CD4-positive, alpha-beta memory T cell (primary cell): ENCODE data around the gene PLD6. TPM values are rescaled to one million over a fixed set of nuclear protein-coding genes. Genes with fewer than 3 reads are reported as not detected.

Experiments
- CTCF ChIA-PET: fragments of 350-600 bp; sonication (Branson Sonifier 250); formaldehyde crosslinking; loops from one replicate; lab custom pipeline; 2021; ENCODE audit warnings: inconsistent platforms; ENCODE audit not compliant: partially characterized antibody; lab: Charles Lee
- POLR2A ChIA-PET: fragments of 350-600 bp; sonication (Branson Sonifier 250); formaldehyde crosslinking; loops from one replicate; lab custom pipeline; 2021; ENCODE audit not compliant: partially characterized antibody; lab: Charles Lee
- DNase-seq, 5 donors: peaks; one replicate each; pipeline versions ENCODE4 v3.0.0 to v3.0.0-alpha.2; 2020 to 2022; ENCODE audit warnings: mixed read lengths in 1 of 5
- H3K27ac ChIP-seq: one replicate; pipeline ENCODE4 v1.7.0; 2013; ENCODE audit warnings: low read depth, low read length
- H3K27me3 ChIP-seq: 2 replicates; pipeline ENCODE4 v1.7.0; 2013; ENCODE audit warnings: mild to moderate bottlenecking, low read length, moderate library complexity; ENCODE audit not compliant: insufficient read depth
- H3K36me3 ChIP-seq: 2 replicates; pipeline ENCODE4 v1.7.0; 2013; ENCODE audit warnings: mild to moderate bottlenecking, low read length, moderate library complexity; ENCODE audit not compliant: insufficient read depth
- H3K4me1 ChIP-seq: 2 replicates; pipeline ENCODE4 v1.7.0; 2013; ENCODE audit warnings: mild to moderate bottlenecking, low read length, moderate library complexity; ENCODE audit not compliant: insufficient read depth
- H3K4me3 ChIP-seq, 2 donors: one replicate each; pipeline ENCODE4 v1.7.0; 2013; ENCODE audit warnings: low read length in 2 of 2, mild to moderate bottlenecking in 1 of 2
- H3K9me3 ChIP-seq, 2 donors: one replicate each; pipeline ENCODE4 v1.7.0; 2013; ENCODE audit warnings: low read length in 2 of 2, control low read depth in 1 of 2; ENCODE audit not compliant: control insufficient read depth in 1 of 2
- H3K27ac Mint-ChIP-seq, 7 donors: one replicate each; pipeline ENCODE4 v1.8.0; 2020 to 2021; ENCODE audit warnings: mixed read lengths in 7 of 7, mild to moderate bottlenecking in 6 of 7, inconsistent platforms in 3 of 7, moderate library complexity in 3 of 7
- H3K27me3 Mint-ChIP-seq, 2 donors: one replicate each; pipeline ENCODE4 v1.8.0; 2020 to 2021; ENCODE audit warnings: mixed read lengths in 2 of 2
- H3K36me3 Mint-ChIP-seq, 2 donors: one replicate each; pipeline ENCODE4 v1.8.0; 2020 to 2021; ENCODE audit warnings: mixed read lengths in 2 of 2, inconsistent platforms in 1 of 2, mild to moderate bottlenecking in 1 of 2
- H3K4me1 Mint-ChIP-seq, 4 donors: one replicate each; pipeline ENCODE4 v1.8.0; 2020 to 2021; ENCODE audit warnings: mixed read lengths in 4 of 4, mild to moderate bottlenecking in 1 of 4
- H3K4me3 Mint-ChIP-seq, 8 donors: one replicate each; pipeline ENCODE4 v1.8.0; 2020 to 2021; ENCODE audit warnings: mixed read lengths in 8 of 8, mild to moderate bottlenecking in 7 of 8, moderate library complexity in 6 of 8, inconsistent platforms in 3 of 8
- H3K9me3 Mint-ChIP-seq, 8 donors: one replicate each; pipeline ENCODE4 v1.8.0; 2020 to 2021; ENCODE audit warnings: mixed read lengths in 8 of 8, mild to moderate bottlenecking in 5 of 8, inconsistent platforms in 3 of 8, moderate library complexity in 1 of 8
- intact Hi-C: fragments of 100-400 bp; cut with micrococcal nuclease; formaldehyde crosslinking; loops from one replicate; pipeline ENCODE4 v1.15.1; 2023
- polyA plus RNA-seq, 2 donors: library from polyadenylated mRNA; unstranded; fragments of 300-500 nt; fragmentation: Illumina TruSeq; gene quantifications; one replicate each; pipeline ENCODE4 v1.2.3, GENCODE V29; 2021
- total RNA-seq, 2 experiments: library from RNA; stranded (reverse); gene quantifications; one replicate each; pipeline ENCODE4 v1.2.3, GENCODE V29; 2021

PLD6 gene
- total and polyA plus RNA-seq, 4 experiments from 2014 or later: 12.8 to 26.6 (median 16.1) TPM

DNA sequence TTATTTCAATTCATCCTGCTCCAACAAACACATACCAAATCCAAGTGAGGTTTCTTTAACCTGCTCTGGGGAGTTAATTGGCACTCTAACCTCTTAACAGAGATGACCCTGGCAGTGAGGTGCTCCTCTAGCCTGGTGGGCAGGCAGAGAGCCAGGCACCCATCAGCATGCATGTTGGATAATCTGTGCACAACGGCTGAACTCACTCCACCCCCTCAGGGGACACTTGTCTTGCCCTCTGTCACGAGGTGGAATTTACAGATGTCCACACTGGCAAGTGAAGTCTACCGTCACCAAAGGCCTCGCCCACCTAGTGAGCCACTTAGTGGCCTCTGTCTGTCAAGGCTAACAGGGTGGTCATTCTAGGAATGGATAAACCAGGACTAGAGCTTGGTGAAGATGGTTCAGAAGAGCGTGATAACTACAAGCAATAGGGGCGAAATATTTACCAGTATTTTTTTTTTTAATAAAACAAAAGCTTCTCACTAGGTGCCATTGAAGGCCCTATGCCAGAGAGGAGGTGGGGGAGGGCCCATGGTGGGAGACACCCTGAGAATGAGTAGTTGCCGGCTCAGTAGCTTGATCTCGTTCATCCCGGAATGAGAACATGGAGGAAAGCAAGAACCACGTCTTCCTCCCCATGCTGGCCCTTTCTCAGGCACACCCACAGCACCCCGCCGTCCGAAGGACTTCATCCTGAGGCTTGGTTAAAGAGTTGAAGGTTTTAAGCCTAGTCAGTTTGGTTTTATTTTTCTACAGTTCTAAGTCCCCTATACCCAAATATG lies 25.2 kb downstream of the PLD6 start:
- Histone ChIP-seq H3K36me3 (peaks cover 7% of the 10 kb centered on the region), H3K27ac (peak overlapping the region; percentile 71), H3K27me3 (no peaks in the 10 kb centered on the region), H3K4me1 (peaks cover 100% of the 10 kb centered on the region), H3K9me3 (no peaks in the 10 kb centered on the region), H3K4me3 (no peak overlapping the region)
- H3K27ac Mint-ChIP-seq: peak overlapping the region; percentile 96 to 98 (median 97)
- no peak for DNase-seq
- POLR2A ChIA-PET: interaction anchor here (0.9 to 11.4 kb wide), 19 partner anchors 9 to 164 kb away, joined by 3 to 131 read pairs (median 6); partner anchors contain the start of genes COPS3, FLCN and PLD6
- CTCF ChIA-PET: interaction anchor here (1.0 to 2.7 kb wide), 4 partner anchors 24 to 39 kb away, joined by 3 to 9 read pairs (median 4); no protein-coding TSS in a partner anchor
- peaks cover 65 to 96% (median 85%) of the 10 kb centered on the region in 4 donors for H3K4me1 Mint-ChIP-seq
- intact Hi-C loops: loop anchor here (5.0 kb wide), 1 partner anchor 101 kb away; the partner anchor contains the start of gene COPS3
- H3K9me3 Mint-ChIP-seq: peaks cover 0 to 4% (median 0%) of the 10 kb centered on the region in 8 donors
- no peaks in the 10 kb centered on the region for H3K27me3 Mint-ChIP-seq
- peaks cover 46 to 61% of the 10 kb centered on the region in 2 donors for H3K36me3 Mint-ChIP-seq
- H3K4me3 Mint-ChIP-seq: peak overlapping the region; percentile 84 to 95 (median 88)

DNA sequence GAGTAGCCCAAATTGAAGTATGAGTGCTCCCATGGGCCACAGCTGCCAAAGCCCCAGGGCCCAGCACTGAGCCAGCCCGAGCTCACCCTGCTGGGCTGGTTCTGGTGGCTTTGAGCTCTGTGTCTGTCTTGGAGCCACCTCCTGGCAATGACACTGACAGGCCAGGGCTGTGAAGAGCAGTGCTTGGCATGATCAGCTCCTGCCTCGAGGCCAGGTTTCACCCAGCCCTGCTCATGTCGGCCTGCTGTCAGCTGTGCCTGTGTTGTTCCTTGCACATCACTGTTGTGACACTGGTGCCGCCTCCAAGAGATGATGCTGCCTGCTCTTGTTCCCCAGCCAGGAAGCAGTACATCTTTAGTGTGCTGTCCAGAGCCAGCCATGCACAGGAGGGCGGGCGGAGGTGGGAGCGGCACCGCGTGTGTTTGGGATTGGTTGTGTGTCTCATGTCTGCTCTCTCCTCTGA lies 26.0 kb downstream of the PLD6 start:
- no peak for DNase-seq
- Mint-ChIP-seq H3K4me1 (peaks cover 61 to 96% (median 85%) of the 10 kb centered on the region in 4 donors), H3K27ac (peak overlapping the region; percentile 96 to 98 (median 97)), H3K27me3 (no peaks in the 10 kb centered on the region), H3K9me3 (peaks cover 0 to 4% (median 0%) of the 10 kb centered on the region in 8 donors), H3K4me3 (peak overlapping the region; percentile 84 to 95 (median 86)), H3K36me3 (peaks cover 42 to 58% of the 10 kb centered on the region in 2 donors)
- intact Hi-C loops: loop anchor here (5.0 kb wide), 1 partner anchor 102 kb away; the partner anchor contains the start of gene COPS3
- POLR2A ChIA-PET: interaction anchor here (0.7 to 11.4 kb wide), 14 partner anchors 9 to 139 kb away, joined by 3 to 131 read pairs (median 6); partner anchors contain the start of genes FLCN and PLD6
- CTCF ChIA-PET: interaction anchor here (1.5 to 2.7 kb wide), 2 partner anchors 21 to 38 kb away, joined by 3 to 9 read pairs; no protein-coding TSS in a partner anchor
- H3K9me3 ChIP-seq: no peaks in the 10 kb centered on the region
- peak overlapping the region; percentile 71 for H3K27ac ChIP-seq
- peaks cover 13% of the 10 kb centered on the region for H3K36me3 ChIP-seq
- H3K4me3 ChIP-seq: peak overlapping the region; percentile 4 to 42
- peaks cover 100% of the 10 kb centered on the region for H3K4me1 ChIP-seq
- no peaks in the 10 kb centered on the region for H3K27me3 ChIP-seq

DNA sequence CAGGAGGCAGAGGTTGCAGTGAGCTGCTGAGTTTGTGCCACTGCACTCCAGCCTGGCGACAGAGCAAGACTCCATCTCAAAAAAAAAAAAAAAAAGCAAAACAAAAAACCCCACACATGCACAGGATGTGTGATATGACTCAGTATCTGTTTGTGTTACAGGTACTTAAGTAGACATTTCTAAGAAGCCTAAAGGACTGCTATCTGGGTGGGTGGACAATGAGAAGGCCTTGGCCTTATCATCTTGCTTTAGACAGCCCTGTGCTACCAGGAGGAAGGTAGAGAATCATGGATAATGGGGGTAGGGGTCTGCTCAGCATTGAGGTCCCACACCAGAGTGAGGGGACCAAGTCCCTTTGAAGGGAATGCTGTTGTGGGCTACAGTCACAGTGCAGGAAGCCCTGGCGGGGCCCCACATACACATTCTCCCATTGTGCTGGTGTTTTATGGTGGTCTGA lies 26.7 kb downstream of the PLD6 start:
- H3K27me3 Mint-ChIP-seq: no peaks in the 10 kb centered on the region
- Histone ChIP-seq H3K9me3 (no peaks in the 10 kb centered on the region), H3K36me3 (peaks cover 13% of the 10 kb centered on the region), H3K27me3 (no peaks in the 10 kb centered on the region), H3K4me3 (peak overlapping the region; percentile 4 to 42), H3K27ac (peak overlapping the region; percentile 71), H3K4me1 (peaks cover 99% of the 10 kb centered on the region)
- peaks cover 57 to 96% (median 81%) of the 10 kb centered on the region in 4 donors for H3K4me1 Mint-ChIP-seq
- intact Hi-C loops: no loop called here
- H3K4me3 Mint-ChIP-seq: peak overlapping the region; percentile 84 to 95 (median 86)
- peak overlapping the region; percentile 96 to 98 (median 97) for H3K27ac Mint-ChIP-seq
- peaks cover 38 to 61% of the 10 kb centered on the region in 2 donors for H3K36me3 Mint-ChIP-seq
- CTCF ChIA-PET: interaction anchor here (1.5 to 2.7 kb wide), 2 partner anchors 22 to 38 kb away, joined by 3 to 9 read pairs; no protein-coding TSS in a partner anchor
- H3K9me3 Mint-ChIP-seq: peaks cover 0 to 4% (median 0%) of the 10 kb centered on the region in 8 donors
- POLR2A ChIA-PET: interaction anchor here (0.7 to 11.4 kb wide), 16 partner anchors 9 to 101 kb away, joined by 3 to 131 read pairs (median 5); partner anchors contain the start of genes FLCN and PLD6
- DNase-seq: peak in 4 of 5 donors; percentile 51 to 62 (median 54)

DNA sequence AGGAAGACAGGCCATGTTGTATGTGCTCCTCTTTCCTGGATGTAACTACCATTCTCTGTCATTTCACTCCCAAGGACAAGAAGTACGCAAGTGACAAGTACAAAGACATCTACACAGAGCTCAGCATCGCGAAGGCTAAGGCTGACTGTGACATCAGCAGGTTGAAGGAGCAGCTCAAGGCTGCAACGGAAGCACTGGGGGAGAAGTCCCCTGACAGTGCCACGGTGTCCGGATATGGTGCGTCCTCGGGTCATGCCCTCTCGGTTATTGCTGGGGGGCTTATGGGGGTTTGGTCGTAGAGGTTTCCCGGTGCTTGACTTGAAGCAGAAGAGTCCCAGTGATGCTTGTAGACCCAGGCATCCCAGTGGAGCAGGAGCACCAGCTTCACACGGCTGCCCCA lies 29.0 kb downstream of the PLD6 start:
- peaks cover 0 to 2% (median 0%) of the 10 kb centered on the region in 8 donors for H3K9me3 Mint-ChIP-seq

DNA sequence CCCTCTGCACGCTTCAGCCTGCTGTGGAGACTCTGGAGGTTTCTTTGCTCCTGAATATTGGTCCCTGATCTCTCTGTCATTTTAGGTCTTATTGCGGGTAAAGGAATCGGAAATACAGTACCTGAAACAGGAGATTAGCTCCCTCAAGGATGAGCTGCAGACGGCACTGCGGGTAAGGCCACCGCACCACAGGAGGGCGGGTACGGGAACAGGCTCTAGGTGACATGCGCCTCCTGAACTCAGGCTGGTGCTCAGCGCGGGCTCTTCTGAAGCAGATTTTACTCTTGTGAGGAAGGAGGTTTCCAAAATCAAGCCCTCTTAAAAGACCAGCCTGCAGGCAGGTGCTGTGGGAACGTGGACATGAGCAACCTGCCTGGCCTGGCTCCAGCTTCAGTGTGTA lies 29.8 kb downstream of the PLD6 start:
- POLR2A ChIA-PET: interaction anchor here (0.9 to 11.4 kb wide), 5 partner anchors 21 to 159 kb away, joined by 3 to 131 read pairs (median 9); partner anchors contain the start of genes FLCN and PLD6
- H3K9me3 Mint-ChIP-seq: peaks cover 0 to 2% (median 0%) of the 10 kb centered on the region in 8 donors
- peak; percentile 35 to 51 (median 46) for DNase-seq
- H3K9me3 ChIP-seq: no peaks in the 10 kb centered on the region
- peaks cover 55 to 95% (median 76%) of the 10 kb centered on the region in 4 donors for H3K4me1 Mint-ChIP-seq
- intact Hi-C loops: loop anchor here (2.0 kb wide), 1 partner anchor 28 kb away; no protein-coding TSS in a partner anchor
- CTCF ChIA-PET: interaction anchor here (1.1 to 1.2 kb wide), 3 partner anchors 15 to 31 kb away, joined by 3 to 4 read pairs (median 4); no protein-coding TSS in a partner anchor
- no peaks in the 10 kb centered on the region for H3K27me3 Mint-ChIP-seq
- H3K27me3 ChIP-seq: no peaks in the 10 kb centered on the region
- H3K36me3 ChIP-seq: peaks cover 28% of the 10 kb centered on the region
- H3K4me3 ChIP-seq: peak overlapping the region in 1 of 2 donors; percentile 12
- peaks cover 99% of the 10 kb centered on the region for H3K4me1 ChIP-seq
- H3K36me3 Mint-ChIP-seq: peaks cover 46 to 68% of the 10 kb centered on the region in 2 donors
- H3K27ac Mint-ChIP-seq: peak overlapping the region; percentile 92 to 98 (median 96)
- peak overlapping the region; percentile 71 for H3K27ac ChIP-seq
- H3K4me3 Mint-ChIP-seq: peak overlapping the region; percentile 78 to 91 (median 84)

More for the DNA sequence above, 29.0 kb downstream of the PLD6 start:
- Histone ChIP-seq H3K4me3 (peak overlapping the region in 1 of 2 donors; percentile 12), H3K9me3 (no peaks in the 10 kb centered on the region), H3K36me3 (peaks cover 28% of the 10 kb centered on the region), H3K27me3 (no peaks in the 10 kb centered on the region), H3K27ac (peak overlapping the region; percentile 71), H3K4me1 (peaks cover 99% of the 10 kb centered on the region)
- Mint-ChIP-seq H3K4me3 (peak overlapping the region; percentile 78 to 91 (median 85)), H3K27ac (peak overlapping the region; percentile 95 to 98 (median 96)), H3K27me3 (no peaks in the 10 kb centered on the region), H3K4me1 (peaks cover 59 to 95% (median 77%) of the 10 kb centered on the region in 4 donors), H3K36me3 (peaks cover 41 to 70% of the 10 kb centered on the region in 2 donors)
- POLR2A ChIA-PET: interaction anchor here (1.2 to 11.4 kb wide), 8 partner anchors 12 to 135 kb away, joined by 3 to 131 read pairs (median 6); partner anchors contain the start of genes FLCN, MPRIP and PLD6
- intact Hi-C loops: loop anchor here (2.0 kb wide), 1 partner anchor 28 kb away; no protein-coding TSS in a partner anchor
- DNase-seq: peak in 3 of 5 donors; percentile 43 to 63 (median 47)
- CTCF ChIA-PET: interaction anchor here (1.7 kb wide), 1 partner anchor 12 kb away, joined by 5 read pairs; no protein-coding TSS in a partner anchor

DNA sequence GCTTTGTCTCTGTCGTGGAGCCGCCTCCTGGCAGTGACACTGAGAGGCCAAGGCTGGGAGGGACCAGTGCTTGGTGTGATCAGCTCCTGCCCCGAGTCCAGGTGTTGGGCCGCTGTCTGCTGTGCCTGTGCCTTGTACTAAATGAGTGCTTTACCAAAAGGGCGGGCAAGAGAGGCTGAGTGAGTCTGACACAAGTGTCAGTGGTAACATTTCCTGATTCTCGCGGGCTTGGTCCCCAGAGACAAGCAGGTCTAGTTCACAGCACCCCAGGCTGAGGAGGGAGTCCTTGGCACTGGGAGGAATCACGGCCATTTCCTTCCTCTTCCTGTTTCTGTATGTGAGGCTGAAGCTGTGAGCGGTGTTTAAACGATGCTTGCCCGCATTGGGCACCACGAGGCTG lies 30.2 kb downstream of the PLD6 start:
- Mint-ChIP-seq H3K9me3 (peaks cover 0 to 2% (median 0%) of the 10 kb centered on the region in 8 donors), H3K27me3 (no peaks in the 10 kb centered on the region), H3K27ac (peak overlapping the region; percentile 92 to 98 (median 96)), H3K4me3 (peak overlapping the region; percentile 78 to 91 (median 84)), H3K36me3 (peaks cover 48 to 69% of the 10 kb centered on the region in 2 donors), H3K4me1 (peaks cover 55 to 95% (median 76%) of the 10 kb centered on the region in 4 donors)
- DNase-seq: peak in 3 of 5 donors; percentile 30 to 49 (median 34)
- intact Hi-C loops: loop anchor here (2.0 kb wide), 1 partner anchor 29 kb away; no protein-coding TSS in a partner anchor
- Histone ChIP-seq H3K4me3 (peak overlapping the region in 1 of 2 donors; percentile 9), H3K27me3 (no peaks in the 10 kb centered on the region), H3K4me1 (peaks cover 99% of the 10 kb centered on the region), H3K27ac (peak overlapping the region; percentile 71), H3K9me3 (no peaks in the 10 kb centered on the region), H3K36me3 (peaks cover 27% of the 10 kb centered on the region)
- ChIA-PET POLR2A (interaction anchor here (0.9 to 11.4 kb wide), 8 partner anchors 8 to 159 kb away, joined by 3 to 131 read pairs (median 4); partner anchors contain the start of genes FLCN and PLD6), CTCF (interaction anchor here (1.1 to 1.2 kb wide), 3 partner anchors 16 to 32 kb away, joined by 3 to 4 read pairs (median 4); no protein-coding TSS in a partner anchor)
